Anterior cingulate cortex (tissue), 58 donors: Measurements from ENCODE around the gene FIGLA.
A peak's percentile ranks its signal among the peaks of the same experiment; 100 is the strongest.
"Not testable (repeated sequence)": the region's sequence is repeated elsewhere in the genome, so short reads cannot be mapped to it uniquely, and the experiment has no call there.

Experiments used
- DNase-seq, 58 donors: peaks; one replicate each; lab custom pipeline; 2025; lab: John Stamatoyannopoulos, UW

The FIGLA gene

GRCh38 chr2:70748002-70748784 lies 42.2 kb downstream of the FIGLA start:
- DNase-seq, result no peak

DNA sequence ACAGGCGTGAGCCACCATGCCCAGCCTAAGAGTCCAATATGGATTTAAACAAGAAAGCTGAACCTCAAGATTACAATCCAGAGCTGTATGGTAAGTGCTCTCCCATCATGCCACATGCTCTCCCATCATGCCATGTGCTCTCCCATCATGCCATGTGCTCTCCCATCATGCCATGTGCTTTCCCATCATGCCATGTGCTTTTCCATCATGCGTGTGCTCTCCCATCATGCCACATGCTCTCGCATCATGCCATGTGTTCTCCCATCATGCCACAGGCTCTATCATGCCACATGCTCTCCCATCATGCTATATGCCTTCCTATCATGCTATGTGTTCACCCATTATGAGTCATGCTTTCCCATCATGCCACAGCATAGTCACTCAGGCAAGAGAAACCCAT lies 43.2 kb downstream of the FIGLA start:
- DNase-seq, result no peak

DNA sequence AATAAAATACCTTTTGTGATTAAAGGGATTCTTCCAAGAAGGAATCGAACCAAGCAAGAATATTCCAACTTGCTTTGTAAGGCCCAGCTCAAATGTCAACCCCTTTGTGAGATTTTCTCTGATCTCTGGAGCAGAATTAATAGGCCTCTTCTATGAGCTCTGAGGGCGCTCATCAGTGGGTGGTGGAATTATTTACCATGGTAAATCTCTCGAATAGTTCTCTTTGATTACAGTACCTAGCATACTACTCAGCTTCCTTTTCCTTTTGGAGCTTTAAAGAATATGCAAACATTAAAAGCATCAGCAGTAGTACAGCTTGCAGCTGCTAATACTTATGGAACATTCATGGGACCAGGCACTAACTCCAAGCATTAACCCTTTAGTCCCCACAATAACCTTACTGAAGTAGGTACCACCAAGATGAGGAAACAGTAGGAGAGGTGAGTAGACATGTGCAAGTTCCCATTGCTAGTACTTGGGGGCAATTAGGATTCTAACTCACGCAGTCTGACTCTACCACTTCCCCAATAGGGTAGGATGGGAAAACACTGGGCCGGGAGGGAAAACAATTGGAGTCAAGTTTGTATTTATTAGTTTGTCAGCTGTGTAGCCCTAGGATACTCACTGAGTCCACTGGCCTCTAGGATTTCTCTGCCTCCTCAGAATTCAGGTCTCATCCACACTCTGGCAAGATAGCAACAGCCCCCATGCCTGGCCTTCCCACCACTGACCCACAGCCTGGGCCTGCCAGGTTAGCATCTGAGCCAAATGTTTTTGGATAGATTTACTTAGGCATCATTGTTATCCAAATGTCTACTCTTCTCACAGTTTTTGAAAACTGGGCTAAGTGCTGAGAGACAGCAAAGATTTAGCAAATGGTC lies 44.1 kb downstream of the FIGLA start:
- DNase-seq, result peak in 1 of 58 donors; percentile 19

DNA sequence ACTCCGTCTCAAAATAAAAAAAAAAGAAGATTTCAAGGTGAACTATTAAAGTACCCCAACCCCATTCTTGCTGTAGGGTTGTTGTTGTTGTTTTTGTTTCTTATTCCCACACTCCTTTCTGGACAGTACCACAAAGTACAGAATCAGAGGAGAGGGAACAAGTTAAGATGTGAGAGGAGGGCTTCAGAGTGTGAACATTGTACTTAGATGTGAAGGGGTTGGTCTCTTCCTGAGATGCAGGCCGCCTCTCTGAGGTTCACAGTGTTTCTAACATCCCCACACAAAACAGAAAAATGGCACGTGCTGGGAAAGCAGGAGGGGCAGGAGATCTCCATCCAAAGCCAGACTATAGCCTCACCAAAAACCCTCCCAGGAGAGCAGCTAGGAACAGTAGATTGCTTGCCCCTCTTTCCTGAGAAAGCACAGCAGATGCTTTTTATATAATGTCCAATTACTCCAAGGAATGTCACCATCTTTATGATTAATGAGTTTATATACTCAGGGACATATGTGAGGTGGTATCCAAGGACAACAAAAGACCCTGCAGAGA lies 45.1 kb downstream of the FIGLA start:
- DNase-seq, result no peak

DNA sequence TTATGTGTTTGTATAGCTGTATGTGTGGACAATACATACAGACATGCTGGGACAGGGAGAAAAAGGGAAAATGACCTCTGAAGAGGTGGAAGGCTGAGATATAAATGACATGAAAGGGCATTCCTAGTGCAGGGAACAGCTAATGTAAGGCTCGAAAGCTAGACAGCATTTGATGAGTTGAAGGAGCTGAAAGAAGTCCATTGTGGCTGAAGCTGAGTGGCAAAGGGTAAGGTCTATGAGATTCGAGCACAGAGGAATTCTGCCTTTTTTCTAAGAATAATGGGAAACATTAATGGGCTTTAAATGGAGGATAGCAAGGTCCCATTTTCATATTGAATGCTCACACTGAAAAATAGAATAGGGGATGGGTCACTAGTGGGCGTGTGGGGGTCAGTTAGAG lies 46.0 kb downstream of the FIGLA start:
- DNase-seq, result no peak

DNA sequence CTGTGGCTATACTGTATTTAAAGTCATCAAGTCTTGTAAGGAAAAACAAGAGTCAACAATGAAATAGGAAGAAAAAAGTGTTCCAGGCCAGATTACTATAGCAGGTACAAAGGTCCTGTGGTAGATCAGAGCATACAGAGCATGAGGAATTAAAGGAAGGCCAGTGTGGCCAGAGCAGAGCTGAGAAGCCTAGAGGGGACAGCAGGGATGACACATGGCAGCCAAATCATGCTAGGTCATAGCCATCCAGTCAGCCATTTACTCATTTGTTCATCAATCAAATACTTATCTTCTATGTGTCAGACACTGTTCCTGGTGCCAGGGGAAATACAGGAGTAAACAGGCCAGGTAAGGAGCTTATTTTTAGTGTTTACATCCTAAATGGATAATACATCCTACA lies 46.8 kb downstream of the FIGLA start:
- no peak for DNase-seq

DNA sequence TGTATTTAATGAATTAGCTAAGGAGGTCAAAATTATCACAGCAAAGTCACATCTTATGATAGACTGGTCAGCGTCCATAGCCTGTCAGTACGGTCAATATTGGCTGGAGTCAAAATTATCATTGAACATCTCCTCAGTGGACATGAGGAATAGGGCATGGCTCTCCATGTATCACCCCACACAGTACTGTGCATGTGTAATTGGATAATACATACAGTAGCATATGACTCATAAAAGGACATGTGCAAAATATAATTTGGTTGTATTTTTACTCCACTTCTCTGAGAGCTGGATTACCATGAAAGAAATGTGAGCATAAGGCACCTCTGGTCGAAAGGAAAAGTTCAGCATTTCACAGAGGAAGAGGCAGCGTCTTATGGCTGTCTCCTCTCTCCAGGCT lies 47.4 kb downstream of the FIGLA start:
- no peak for DNase-seq

DNA sequence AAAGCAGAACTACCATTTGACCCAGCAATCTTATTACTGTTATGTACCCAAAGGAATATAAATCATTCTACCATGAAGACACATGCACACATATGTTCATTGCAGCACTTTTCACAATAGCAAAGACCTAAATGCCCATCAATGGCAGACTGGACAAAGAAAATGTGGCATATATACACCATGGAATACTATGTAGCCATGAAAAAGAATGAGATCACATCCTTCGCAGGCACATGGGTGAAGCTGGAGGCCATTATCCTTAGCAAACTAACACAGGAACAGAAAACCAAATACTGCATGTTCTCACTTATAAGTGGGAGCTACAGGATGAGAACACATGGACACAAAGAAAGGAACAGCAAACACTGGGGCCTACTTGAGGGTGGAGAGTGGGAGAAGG lies 51.0 kb downstream of the FIGLA start:
- not testable (repeated sequence) for DNase-seq

- no peak for DNase-seq
Observed at GRCh38 chr2:70738159-70738558, 52.3 kb downstream of the FIGLA start.

DNA sequence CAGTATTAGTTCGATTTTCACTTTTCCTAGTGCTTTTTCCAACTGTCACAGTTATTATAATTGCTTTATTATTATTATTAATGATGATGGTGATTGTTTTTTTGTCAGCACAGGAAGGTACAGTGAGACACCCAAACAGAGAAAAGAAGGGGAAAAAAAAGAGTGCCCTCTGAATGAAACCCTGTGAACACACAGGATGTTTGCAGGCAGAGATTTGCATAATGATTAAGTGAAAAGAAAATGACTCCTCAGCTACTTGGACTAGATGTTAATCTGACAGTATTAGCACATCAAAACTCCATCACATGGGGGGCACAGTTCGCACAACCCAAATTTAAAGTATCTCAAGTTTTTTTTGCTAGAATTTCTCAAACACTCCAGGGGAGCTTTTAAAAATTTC lies 55.4 kb downstream of the FIGLA start:
- no peak for DNase-seq

DNA sequence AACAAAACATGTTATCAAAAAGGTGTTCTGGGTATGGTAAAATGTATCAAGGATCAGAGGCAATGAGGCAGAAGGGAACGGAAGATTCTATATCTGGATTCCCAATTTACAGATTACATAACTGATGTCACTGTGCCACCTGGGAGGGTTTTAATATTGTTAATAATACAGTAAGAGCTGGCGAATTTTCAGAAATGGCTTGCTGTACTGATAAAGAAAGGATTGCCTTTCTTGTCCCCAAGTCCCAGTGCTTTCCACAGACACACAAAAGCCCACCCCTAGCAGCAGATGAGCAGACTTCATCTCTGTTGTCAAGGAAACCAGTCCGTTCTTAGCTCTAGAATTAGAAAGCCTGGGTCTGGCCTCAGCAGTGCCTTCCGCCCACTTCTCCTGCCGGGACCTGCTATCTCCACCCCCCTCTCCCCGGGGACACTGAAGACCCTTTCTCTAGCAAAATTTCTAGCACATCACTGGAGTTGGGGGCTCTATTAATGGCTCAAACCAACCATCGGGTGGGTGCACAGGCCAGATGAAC lies 56.7 kb downstream of the FIGLA start:
- DNase-seq, result peak in 9 of 58 donors; percentile 4 to 54 (median 24)

DNA sequence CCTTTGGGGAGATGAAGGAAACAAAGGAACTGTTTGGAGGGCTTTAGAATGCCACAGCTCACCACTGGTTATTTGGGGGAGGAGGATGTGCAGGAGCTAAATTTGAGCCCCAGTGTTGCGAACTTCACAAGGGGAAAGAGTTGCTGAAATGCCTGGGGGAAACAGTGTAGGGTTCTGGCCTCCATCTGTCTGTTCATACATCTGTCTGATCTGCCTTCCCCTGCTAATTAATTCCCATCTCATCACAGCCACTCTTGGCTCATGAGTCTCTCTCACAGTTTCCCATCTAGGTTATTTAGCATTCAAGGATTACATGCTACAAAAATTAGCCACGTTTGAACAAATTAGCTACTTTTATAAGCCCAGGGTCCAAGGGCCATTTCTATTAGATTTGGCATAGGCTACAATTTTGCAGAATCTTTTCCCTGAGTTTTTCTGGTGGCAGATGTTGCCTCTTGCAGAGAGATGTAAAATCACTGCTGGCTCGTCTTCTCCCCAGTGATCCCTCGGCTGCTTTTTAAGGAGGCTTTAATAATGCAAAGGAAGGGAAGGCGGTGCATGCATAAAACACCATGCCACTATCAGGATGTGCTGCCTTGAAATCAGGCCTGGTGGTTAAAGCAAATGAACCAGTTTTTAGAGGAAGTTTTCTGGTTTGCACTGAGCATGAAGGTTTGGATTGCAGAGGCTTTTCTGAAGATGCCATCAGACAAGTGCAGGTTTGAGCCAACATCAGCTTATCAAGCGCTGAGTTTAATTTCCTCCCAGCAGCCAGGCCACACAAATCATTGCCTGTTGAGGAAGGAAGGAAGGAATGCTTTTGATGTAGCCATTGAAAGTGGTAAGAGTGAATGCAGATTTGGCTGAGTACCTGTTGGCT lies 57.4 kb downstream of the FIGLA start:
- no peak for DNase-seq

DNA sequence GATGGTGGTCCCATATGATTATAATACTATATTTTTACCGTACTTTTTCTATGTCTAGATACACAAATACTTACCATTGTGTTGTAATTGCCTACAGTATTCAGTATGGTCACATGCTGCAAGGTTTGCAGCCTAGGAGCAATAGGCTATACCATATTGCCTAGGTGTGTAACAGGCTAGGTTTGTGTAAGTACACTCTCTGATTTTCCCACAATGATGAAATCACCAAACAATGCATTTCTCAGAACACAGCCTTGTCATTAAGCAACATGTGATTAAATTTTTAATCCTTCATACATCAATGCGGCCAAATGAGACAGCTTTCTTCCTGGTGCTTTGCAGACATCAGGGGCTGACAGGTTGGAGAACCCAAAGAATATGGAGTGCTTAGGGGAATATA lies 59.7 kb downstream of the FIGLA start:
- DNase-seq, result no peak

GRCh38 chr2:70729647-70730046 lies 60.8 kb downstream of the FIGLA start:
- DNase-seq, result no peak

DNA sequence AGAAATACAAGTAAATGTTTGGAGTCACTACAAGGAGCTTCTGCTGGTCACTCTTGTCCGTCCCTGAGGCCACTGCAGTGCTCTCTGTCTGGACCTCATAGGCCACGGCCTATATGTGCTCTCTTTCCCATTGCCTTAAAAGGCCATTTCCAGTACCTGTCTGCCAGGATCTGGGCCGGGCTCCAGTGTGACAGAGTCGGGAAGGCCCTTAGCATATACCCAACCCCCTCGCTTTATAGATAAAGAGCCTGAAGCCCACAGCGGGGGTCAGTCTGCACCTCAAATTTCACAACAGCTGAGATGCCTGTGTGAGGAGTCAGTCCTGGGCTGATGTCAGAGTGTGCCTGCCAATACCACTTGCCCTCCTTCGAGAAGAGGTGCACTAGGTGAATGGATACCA lies 62.3 kb downstream of the FIGLA start:
- no peak for DNase-seq
